Stimulated activated CD4-positive, alpha-beta T cell treated with anti-CD3 and anti-CD28 coated beads, Interleukin-1b, Interleukin-23, amount 100 ng/mL, for 48 hours (primary cell): ENCODE results near the gene C1orf87.

ENCODE experiments used
- DNase-seq: peaks from one replicate; pipeline ENCODE4 v3.0.0-alpha.2; 2020

C1orf87 gene, protein sequence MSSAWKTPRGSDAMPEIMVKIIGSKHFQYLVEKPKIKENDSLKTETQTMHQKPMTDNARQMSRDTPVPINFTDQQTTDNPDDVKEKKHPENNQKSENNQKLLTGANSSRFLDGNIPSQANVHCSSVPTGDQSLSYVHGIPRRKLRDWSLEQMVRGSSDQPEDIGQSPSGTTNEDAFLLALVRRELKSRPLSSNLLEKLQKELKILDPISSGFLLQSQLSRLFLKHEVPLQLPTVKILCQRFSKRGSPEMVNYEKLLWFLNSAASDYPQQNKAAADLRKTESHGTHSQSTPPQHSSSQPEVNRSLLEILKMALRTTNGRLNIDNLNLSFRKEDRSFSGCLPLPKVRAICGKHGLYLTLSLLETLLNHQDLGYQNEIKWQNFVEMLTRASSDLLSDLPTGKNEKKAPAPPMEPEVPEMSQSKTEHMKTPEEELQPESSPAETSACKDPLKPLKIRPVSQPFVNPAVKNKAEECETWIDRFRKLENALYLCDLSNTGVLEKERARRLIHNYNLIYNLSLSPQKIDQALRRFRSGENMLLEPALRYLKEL

GRCh38 chr1:60073605-60074278, at the start of gene C1orf87:
Gene C1orf87 (minus strand): TSS chr1:60073770. CDS start chr1:60072643, 1,127 bp downstream.
- peak; percentile 1 for DNase-seq

GRCh38 chr1:60118085-60118484, 44.5 kb upstream of the C1orf87 start:
- no peak for DNase-seq

DNA sequence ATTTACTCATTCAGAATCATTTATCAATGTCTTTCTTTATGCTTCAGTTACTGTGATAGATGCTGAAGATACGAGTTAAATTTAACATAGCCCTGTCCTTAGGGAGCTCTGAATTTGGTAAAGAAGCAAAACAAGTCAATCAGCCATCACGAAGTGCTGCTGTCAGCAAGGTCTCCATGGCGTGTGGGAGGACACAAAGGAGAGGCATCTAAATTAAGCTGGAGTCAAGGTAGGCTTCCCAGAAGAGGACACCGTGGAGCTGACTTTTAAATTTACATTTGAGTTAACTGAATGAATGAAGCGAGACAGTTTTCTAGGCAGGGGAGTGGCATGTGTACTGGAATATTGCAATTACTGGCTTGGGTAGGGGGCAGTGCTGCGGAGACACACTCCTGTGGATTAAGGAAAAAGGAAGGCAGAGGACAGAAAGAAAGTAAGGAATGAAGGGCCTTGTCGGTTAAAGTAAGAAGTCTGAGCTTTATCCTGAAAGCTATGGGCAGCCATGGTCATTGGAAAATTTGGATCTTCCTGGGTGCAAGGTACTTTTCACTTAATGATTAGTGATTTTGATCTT, 41.3 kb upstream of the C1orf87 start:
- DNase-seq, result no peak

DNA sequence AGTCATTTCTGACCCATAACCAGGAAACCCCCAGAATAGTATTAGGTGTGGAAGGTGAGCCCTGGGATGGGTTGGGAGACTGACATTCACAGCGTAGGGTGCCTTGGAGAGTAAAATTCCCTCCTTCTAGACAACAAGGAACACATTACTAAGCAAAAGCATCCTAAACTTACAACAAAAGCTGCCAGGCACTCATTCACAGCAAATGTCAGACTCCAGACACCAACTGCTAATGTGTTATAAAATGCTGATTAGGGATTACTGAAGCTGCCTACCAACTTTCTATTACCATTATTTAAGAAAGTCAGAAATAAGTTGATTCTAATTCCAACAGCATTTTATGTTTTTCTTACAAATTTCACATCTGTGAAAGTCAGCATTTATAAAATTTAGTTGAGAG, 40.0 kb upstream of the C1orf87 start:
- no peak for DNase-seq

DNA sequence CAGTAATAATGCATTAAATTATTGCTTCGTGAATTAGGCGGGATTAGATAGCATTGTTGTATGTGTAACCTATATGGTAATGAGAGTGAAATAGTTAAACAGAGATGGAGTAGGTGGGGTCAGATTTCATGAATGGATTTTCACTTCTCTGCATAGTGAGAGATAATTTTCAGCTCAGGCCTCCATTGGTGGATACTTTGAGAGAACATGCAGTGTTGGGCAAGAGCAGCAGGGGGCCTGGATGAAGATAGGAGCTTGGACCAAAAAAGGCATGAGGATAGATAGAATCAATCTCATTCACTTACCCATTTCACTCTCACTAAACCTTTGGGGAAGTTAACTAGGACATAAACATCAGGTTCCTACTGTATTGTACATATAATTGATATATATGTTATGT, 39.5 kb upstream of the C1orf87 start:
- no peak for DNase-seq

GRCh38 chr1:60111716-60112115, 38.1 kb upstream of the C1orf87 start:
- no peak for DNase-seq

- no peak for DNase-seq
These were observed 37.5 kb upstream of the C1orf87 start for GRCh38 chr1:60111118-60111517.

DNA sequence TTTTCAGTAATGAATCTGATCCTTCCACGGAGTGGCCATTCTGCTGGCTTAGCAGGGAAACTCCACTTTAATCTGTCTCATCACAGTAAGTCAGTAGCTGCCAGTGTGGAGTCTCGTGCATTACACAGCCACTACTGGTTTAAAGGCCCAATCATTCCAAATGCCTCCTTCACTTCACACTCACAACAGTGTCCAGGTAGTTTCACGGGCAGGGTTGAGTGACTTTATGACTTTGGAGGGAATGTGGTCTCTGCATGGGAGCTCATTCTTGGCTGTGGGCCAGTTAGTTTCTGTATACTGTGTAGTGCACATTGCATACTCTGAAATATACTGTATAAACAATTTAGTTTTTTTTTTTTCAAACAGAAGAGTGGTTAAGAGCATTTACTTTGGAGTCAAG, 34.6 kb upstream of the C1orf87 start:
- DNase-seq, result no peak

GRCh38 chr1:60103186-60103585, 29.6 kb upstream of the C1orf87 start:
- no peak for DNase-seq

- DNase-seq, result no peak
These were observed 28.9 kb upstream of the C1orf87 start for GRCh38 chr1:60102267-60103061.

- DNase-seq, result no peak
These were observed 27.9 kb upstream of the C1orf87 start for GRCh38 chr1:60101516-60101915.

- no peak for DNase-seq
These were observed 17.7 kb upstream of the C1orf87 start for GRCh38 chr1:60091195-60091715.

GRCh38 chr1:60090655-60091054, 17.1 kb upstream of the C1orf87 start:
- DNase-seq, result no peak

GRCh38 chr1:60088620-60089155, 15.1 kb upstream of the C1orf87 start:
- no peak for DNase-seq

- no peak for DNase-seq
These were observed 14.1 kb upstream of the C1orf87 start for GRCh38 chr1:60087681-60088080.

DNA sequence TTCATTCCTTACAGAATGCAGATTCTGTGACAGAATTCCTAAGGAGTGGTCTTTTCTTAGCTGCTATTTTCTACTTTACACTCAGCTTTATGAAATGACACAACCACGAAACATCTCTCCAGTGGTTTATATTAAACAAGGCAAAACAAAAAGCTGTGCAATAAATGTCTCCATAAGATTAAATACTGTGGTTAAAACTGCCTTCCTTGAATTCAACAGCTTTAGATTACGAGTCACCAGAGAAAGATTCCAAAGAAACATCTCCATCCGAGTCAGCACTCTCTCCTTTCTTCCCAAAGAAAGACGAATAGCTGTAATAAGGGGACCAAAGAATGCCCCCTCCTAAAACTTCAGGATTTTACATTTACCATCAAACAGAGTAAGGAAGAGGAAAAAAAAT, 4.6 kb upstream of the C1orf87 start:
- DNase-seq, result no peak

DNA sequence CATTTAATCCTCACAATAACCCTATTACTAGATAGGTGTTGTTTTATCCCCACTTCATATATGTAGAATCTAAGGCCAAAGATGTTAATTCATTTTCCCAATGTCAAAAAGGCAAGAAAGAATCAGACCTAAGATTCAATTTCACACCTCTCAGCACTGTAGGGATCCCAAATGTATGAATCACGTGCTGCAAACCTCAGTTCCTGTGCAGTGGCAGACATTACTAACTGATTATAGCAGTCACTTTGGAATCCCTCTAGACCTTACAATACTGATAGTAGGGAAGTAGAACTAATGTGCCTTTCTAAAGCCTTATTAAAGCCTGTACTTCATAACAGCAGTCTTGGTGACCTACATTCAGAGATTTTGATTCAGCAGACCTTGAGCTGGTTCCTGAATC, 2.3 kb downstream of the C1orf87 start:
- no peak for DNase-seq

- DNase-seq, result no peak
These were observed 3.9 kb downstream of the C1orf87 start for GRCh38 chr1:60069691-60070090.

- no peak for DNase-seq
These were observed 5.1 kb downstream of the C1orf87 start for GRCh38 chr1:60068393-60069045.

DNA sequence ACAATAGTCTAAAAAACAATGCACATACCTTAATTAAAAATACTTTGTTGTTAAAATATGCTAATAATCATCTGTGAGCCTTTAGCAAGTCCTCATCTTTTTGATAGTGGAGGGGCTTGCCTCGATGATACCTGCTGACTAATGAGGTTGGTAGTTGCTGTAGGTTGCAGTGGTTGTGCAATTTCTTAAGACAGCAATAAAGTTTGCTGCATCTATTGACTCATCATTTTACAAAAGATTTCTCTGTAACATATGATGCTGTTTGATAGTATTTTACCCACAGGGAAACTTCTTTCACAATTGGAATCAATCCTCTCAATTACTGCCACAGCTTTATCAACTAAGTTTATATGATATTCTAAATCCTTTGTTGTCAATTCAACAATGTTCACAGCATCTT, 7.6 kb downstream of the C1orf87 start:
- no peak for DNase-seq

- no peak for DNase-seq
These were observed 8.4 kb downstream of the C1orf87 start for GRCh38 chr1:60065199-60065598.

- DNase-seq, result no peak
These were observed 10.0 kb downstream of the C1orf87 start for GRCh38 chr1:60063561-60063960.
